Liver (tissue), 3 donors: ENCODE results near the gene AAMDC.
A peak's percentile ranks its signal among the peaks of the same experiment; 100 is the strongest.
"Not testable (repeated sequence)": the region's sequence is repeated elsewhere in the genome, so short reads cannot be mapped to it uniquely, and the experiment has no call there.

ENCODE experiments used
- ATF3 ChIP-seq: IDR thresholded peaks from 2 replicates; pipeline ENCODE4 v1.6.1; 2016; ENCODE audit warnings: antibody characterized with exemption
- CTCF ChIP-seq: fragments of 150-350 bp; IDR thresholded peaks from 2 replicates; pipeline ENCODE4 v1.5.1; 2017; ENCODE audit warnings: improper control_type of control experiment, low read depth, low read length; ENCODE audit not compliant: missing input control
- EGR1 ChIP-seq, 2 donors: IDR thresholded peaks; 2 replicates each; pipeline ENCODE4 v1.6.1; 2016 to 2018; ENCODE audit warnings: antibody characterized with exemption in 2 of 2, low read depth in 2 of 2
- FOXA2 ChIP-seq: IDR thresholded peaks from 2 replicates; pipeline ENCODE4 v1.6.1; 2016; ENCODE audit warnings: antibody characterized with exemption
- GABPA ChIP-seq, 2 donors: IDR thresholded peaks in 1 of 2; conservative IDR thresholded peaks in 1 of 2; 2 replicates each; pipeline ENCODE4 v1.6.1; 2016; ENCODE audit warnings: antibody characterized with exemption in 2 of 2, mild to moderate bottlenecking in 1 of 2, moderate library complexity in 1 of 2
- HNF4A ChIP-seq, 2 donors: conservative IDR thresholded peaks; 2 replicates each; pipeline ENCODE4 v1.6.1; 2016; ENCODE audit warnings: antibody characterized with exemption in 2 of 2, mild to moderate bottlenecking in 2 of 2
- HNF4G ChIP-seq: IDR thresholded peaks from 2 replicates; pipeline ENCODE4 v1.6.1; 2016; ENCODE audit warnings: antibody characterized with exemption
- JUND ChIP-seq, 2 donors: IDR thresholded peaks; 2 replicates each; pipeline ENCODE4 v1.6.1; 2016; ENCODE audit warnings: antibody characterized with exemption in 2 of 2
- MAX ChIP-seq: IDR thresholded peaks from 2 replicates; pipeline ENCODE4 v1.6.1; 2016; ENCODE audit warnings: antibody characterized with exemption
- RAD21 ChIP-seq, 2 donors: IDR thresholded peaks; 2 replicates each; pipeline ENCODE4 v1.6.1; 2016; ENCODE audit warnings: antibody characterized with exemption in 2 of 2, mild to moderate bottlenecking in 2 of 2
- REST ChIP-seq: IDR thresholded peaks from 2 replicates; pipeline ENCODE4 v1.6.1; 2016; ENCODE audit warnings: antibody characterized with exemption, mild to moderate bottlenecking
- SP1 ChIP-seq: IDR thresholded peaks from 2 replicates; pipeline ENCODE4 v1.6.1; 2018; ENCODE audit warnings: antibody characterized with exemption, mild to moderate bottlenecking
- TAF1 ChIP-seq: conservative IDR thresholded peaks from 2 replicates; pipeline ENCODE4 v1.6.1; 2016; ENCODE audit warnings: antibody characterized with exemption, mild to moderate bottlenecking
- YY1 ChIP-seq: IDR thresholded peaks from 2 replicates; pipeline ENCODE4 v1.6.1; 2016; ENCODE audit warnings: antibody characterized with exemption, mild to moderate bottlenecking
- donor health status: healthy.
- donor health status: healthy.

- TF ChIP-seq CTCF; REST; MAX; ATF3; YY1; FOXA2; SP1; EGR1 (IDR thresholded peaks at IDR 0.05; ENCODE audit: low read depth in 2 of 2); TAF1; GABPA (IDR thresholded peaks at IDR 0.05 in 1 of 2, conservative IDR thresholded peaks at IDR 0.05 in 1 of 2); HNF4G: not testable (repeated sequence)
- peak; percentile 15 to 48 for TF ChIP-seq JUND (IDR thresholded peaks at IDR 0.05)
- peak in 1 of 2 donors; percentile 6 for TF ChIP-seq RAD21 (IDR thresholded peaks at IDR 0.05)
- peak; percentile 12 to 22 for TF ChIP-seq HNF4A (conservative IDR thresholded peaks at IDR 0.05)
These were observed 93.4 kb downstream of the AAMDC start for GRCh38 chr11:77914307-77914791.
